HUDEP-2 (cell line): ENCODE data around the gene LAMA3.

Experiments used
- DNase-seq, 76 experiments: peaks; one replicate each; lab custom pipeline; 2025; ENCODE audit not compliant: unreplicated experiment in 76 of 76; lab: John Stamatoyannopoulos, UW

The LAMA3 gene

GRCh38 chr18:23887493-23887892, 198.2 kb downstream of the LAMA3 start:
- no peak for DNase-seq

DNA sequence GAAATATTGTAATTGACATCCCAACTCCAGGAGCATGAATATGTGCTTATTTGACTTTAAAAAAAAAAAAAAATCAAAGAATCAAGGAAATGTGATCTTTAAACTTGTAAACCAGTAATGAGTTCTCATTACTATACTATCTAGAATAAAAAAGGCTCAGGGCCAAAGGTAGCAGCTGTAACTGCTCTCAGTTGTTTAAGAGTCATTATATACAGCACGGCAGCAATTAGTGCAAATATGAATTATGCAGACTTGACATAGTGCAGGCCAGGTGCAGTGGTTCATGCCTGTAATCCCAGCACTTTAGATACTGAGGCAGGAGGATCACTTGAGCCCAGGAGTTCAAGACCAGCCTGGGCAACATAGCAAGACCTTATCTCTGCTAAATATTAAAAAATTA, 199.6 kb downstream of the LAMA3 start:
- no peak for DNase-seq

GRCh38 chr18:23889907-23890306, 200.7 kb downstream of the LAMA3 start:
- no peak for DNase-seq

- no peak for DNase-seq
Observed at GRCh38 chr18:23890589-23890988, 201.3 kb downstream of the LAMA3 start.

- DNase-seq: no peak
Observed at GRCh38 chr18:23893653-23894052, 204.4 kb downstream of the LAMA3 start.

GRCh38 chr18:23894661-23895175, 205.5 kb downstream of the LAMA3 start:
- no peak for DNase-seq

DNA sequence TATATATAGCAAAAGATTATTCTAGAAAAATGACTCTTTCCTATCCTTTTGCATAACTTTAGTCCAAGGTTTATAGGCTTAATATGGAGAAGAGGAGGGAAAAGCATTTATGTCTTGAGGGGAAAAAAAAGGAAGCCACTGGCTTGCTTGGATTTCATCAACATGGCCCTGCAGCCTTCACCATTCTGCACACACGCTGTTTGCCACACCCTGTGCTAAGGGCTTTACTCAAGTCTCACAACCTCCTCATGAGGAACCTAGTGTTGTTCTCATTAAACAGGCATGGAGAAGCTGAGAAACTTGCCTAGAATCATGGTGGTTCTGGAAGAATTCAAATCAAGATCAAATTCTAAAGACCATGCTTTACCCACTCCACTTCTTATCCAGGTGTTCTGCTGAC, 208.0 kb downstream of the LAMA3 start:
- DNase-seq: no peak

GRCh38 chr18:23897733-23898132, 208.5 kb downstream of the LAMA3 start:
- DNase-seq: no peak

GRCh38 chr18:23900994-23901393, 211.7 kb downstream of the LAMA3 start:
- no peak for DNase-seq

- no peak for DNase-seq
Observed at GRCh38 chr18:23902396-23902795, 213.1 kb downstream of the LAMA3 start.

- no peak for DNase-seq
Observed at GRCh38 chr18:23903971-23904370, 214.7 kb downstream of the LAMA3 start.

- DNase-seq: no peak
Observed at GRCh38 chr18:23906658-23907057, 217.4 kb downstream of the LAMA3 start.

GRCh38 chr18:23908827-23909226, 219.6 kb downstream of the LAMA3 start:
- DNase-seq: no peak

DNA sequence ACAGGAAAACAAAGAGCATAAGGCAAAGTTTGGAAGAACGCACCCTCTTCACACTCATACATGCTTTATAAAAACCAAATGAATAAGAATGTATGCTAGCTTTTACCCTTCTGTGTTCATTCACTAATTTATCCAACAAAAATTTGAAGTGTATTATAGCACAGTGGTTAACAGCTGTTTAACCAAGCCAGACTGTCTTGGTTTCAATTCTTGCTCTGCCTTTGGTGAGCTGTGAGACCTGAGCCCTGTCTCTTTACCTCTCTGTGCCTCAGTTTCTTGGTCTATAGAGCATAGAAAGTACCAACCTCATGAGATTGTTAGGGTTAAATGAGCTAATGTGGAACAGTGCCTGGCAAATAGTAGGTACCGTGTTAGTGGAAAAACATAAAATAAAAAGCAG, 220.8 kb downstream of the LAMA3 start:
- no peak for DNase-seq

DNA sequence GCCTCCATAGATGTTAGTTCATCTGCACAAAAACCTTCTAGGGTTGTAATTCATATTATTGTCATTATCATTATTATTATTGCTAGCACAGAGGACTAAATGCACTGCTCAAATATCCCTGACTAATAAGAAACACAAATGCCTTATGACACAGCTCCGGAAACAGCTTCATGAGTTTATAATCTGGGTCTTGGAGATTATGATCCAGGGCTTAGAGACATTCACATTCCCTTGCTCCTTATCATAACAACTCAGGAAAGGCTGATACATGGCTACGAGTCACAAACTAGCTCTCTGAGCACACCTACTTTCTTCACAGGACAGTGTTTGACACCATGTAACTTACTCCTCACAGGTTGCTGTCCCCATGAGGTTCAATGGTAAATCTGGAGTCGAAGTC, 223.1 kb downstream of the LAMA3 start:
- no peak for DNase-seq

DNA sequence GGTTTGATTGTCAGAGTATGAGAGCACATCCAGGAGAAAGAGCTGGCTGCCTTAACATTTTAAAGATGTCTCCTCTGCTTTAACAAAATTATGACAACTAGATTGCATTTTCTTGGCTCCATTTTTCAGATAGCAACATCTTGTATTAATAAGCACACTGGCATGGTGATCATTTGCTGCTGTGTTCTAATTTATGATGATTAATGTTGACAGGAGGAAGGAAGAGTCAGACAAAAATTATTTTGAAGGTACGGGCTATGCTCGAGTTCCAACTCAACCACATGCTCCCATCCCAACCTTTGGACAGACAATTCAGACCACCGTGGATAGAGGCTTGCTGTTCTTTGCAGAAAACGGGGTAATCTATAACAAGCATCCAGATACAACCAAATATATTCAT, 227.1 kb downstream of the LAMA3 start:
- no peak for DNase-seq

GRCh38 chr18:23918395-23919032, 229.3 kb downstream of the LAMA3 start:
- DNase-seq: peak in 54 of 76 experiments; percentile 1 to 81 (median 38)

DNA sequence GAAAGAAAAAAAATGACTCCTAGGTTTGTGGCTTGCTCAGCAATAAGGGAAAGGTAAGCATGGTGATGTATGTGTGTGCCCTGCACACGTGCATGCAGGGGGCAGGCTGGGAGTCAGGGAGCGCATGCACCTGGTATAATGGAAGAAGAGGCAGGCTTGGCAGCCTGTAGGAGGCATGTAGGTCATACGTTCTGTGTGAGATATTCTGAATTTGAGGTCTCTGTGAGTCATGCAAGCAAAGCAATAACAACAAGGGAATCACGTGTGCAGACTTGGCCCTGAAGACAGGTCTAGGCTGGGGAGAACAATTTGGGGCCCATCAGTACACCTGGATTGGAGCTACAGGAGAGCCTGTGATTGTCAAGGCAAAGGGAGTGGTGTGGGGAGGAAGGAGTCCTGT, 230.8 kb downstream of the LAMA3 start:
- no peak for DNase-seq

GRCh38 chr18:23921716-23922285, 232.5 kb downstream of the LAMA3 start:
- no peak for DNase-seq

- DNase-seq: no peak
Observed at GRCh38 chr18:23922939-23923338, 233.7 kb downstream of the LAMA3 start.

GRCh38 chr18:23924813-23925212, 235.6 kb downstream of the LAMA3 start:
- no peak for DNase-seq

DNA sequence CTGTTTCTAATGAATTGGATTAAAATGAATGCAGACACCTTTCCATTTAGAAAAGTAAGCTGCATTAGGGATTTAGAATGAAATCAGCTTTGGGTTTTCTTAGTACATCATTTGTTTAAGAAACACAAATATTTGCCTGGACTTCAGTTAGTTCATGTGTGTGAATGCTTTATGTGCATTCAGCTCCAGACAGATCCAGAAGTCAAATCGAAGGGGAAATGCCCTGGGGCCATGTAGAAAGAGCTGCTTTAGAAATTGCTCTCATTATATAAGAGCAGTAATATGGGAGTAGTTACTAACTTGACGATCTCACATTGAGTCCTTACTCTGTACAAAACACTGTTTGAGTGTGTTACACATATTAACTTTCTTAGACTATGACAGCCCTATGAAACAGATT, 237.3 kb downstream of the LAMA3 start:
- DNase-seq: no peak
